ENCODE results near the gene GPR55.
A peak's percentile ranks its signal among the peaks of the same experiment; 100 is the strongest.

GPR55 gene

GRCh38 chr2:230864605-230865306 lies 60.3 kb downstream of the GPR55 start, which contains the start of gene ITM2C:
ITM2C (plus strand) TSS chr2:230864942; CDS start chr2:230865026, 84 bp downstream.
- peak; percentile 66 for TF ChIP-seq CTCF (IDR thresholded peaks at IDR 0.05; ENCODE audit: insufficient read depth, low read depth, low read length, missing control alignments)
- H3K4me3 ChIP-seq (ENCODE audit: low read depth, low read length): peak within 1 kb of the TSS; percentile 87

GRCh38 chr2:230864122-230864604 lies 60.9 kb downstream of the GPR55 start:
- H3K4me3 ChIP-seq (ENCODE audit: low read depth, low read length): peak overlapping the region; percentile 87
- DNase-seq (ENCODE audit: low read depth): no peak
- TF ChIP-seq CTCF (IDR thresholded peaks at IDR 0.05; ENCODE audit: insufficient read depth, low read depth, low read length, missing control alignments): no peak

More at GRCh38 chr2:230864605-230865306, 60.3 kb downstream of the GPR55 start, which contains the start of gene ITM2C:
- peak; percentile 83 for DNase-seq (ENCODE audit: low read depth)

- H3K4me3 ChIP-seq (ENCODE audit: low read depth, low read length): no peak overlapping the region
- no peak for DNase-seq (ENCODE audit: low read depth)
- TF ChIP-seq CTCF (IDR thresholded peaks at IDR 0.05; ENCODE audit: insufficient read depth, low read depth, low read length, missing control alignments): no peak
Observed at GRCh38 chr2:230863442-230864121, 61.5 kb downstream of the GPR55 start.

- no peak for DNase-seq (ENCODE audit: low read depth)
- no peak for TF ChIP-seq CTCF (IDR thresholded peaks at IDR 0.05; ENCODE audit: insufficient read depth, low read depth, low read length, missing control alignments)
- no peak overlapping the region for H3K4me3 ChIP-seq (ENCODE audit: low read depth, low read length)
Observed at GRCh38 chr2:230863031-230863430, 62.0 kb downstream of the GPR55 start.

GRCh38 chr2:230862292-230862691 lies 62.8 kb downstream of the GPR55 start:
- no peak for DNase-seq (ENCODE audit: low read depth)
- H3K4me3 ChIP-seq (ENCODE audit: low read depth, low read length): no peak overlapping the region
- TF ChIP-seq CTCF (IDR thresholded peaks at IDR 0.05; ENCODE audit: insufficient read depth, low read depth, low read length, missing control alignments): no peak

- H3K4me3 ChIP-seq (ENCODE audit: low read depth, low read length): no peak overlapping the region
- TF ChIP-seq CTCF (IDR thresholded peaks at IDR 0.05; ENCODE audit: insufficient read depth, low read depth, low read length, missing control alignments): no peak
- DNase-seq (ENCODE audit: low read depth): no peak
Observed at GRCh38 chr2:230861552-230862255, 63.3 kb downstream of the GPR55 start.

Measured in GM12865 (cell line).